Chondrocyte (in vitro differentiated cells): ENCODE data around the gene MON1B. TPM values are rescaled to one million over a fixed set of nuclear protein-coding genes. Genes with fewer than 3 reads are reported as not detected.
"Not testable (repeated sequence)": the region's sequence is repeated elsewhere in the genome, so short reads cannot be mapped to it uniquely, and the experiment has no call there.

Source experiments
- DNase-seq: peaks from one replicate; pipeline ENCODE4 v3.0.0; 2021; ENCODE audit warnings: mixed read lengths, low spot score
- H3K27ac Mint-ChIP-seq: one replicate; pipeline ENCODE4 v1.8.0; 2021; ENCODE audit warnings: mild to moderate bottlenecking, moderate library complexity, mixed read lengths; ENCODE audit not compliant: unreplicated experiment
- H3K27me3 Mint-ChIP-seq: 2 replicates; pipeline ENCODE4 v1.8.0; 2021; ENCODE audit warnings: low read depth, mixed read lengths
- H3K36me3 Mint-ChIP-seq: 2 replicates; pipeline ENCODE4 v1.8.0; 2021; ENCODE audit warnings: low read depth, mixed read lengths
- H3K4me1 Mint-ChIP-seq: 2 replicates; pipeline ENCODE4 v1.8.0; 2021; ENCODE audit warnings: low read depth, mild to moderate bottlenecking, mixed read lengths
- H3K4me3 Mint-ChIP-seq: one replicate; pipeline ENCODE4 v1.8.0; 2021; ENCODE audit warnings: mild to moderate bottlenecking, moderate library complexity, mixed read lengths; ENCODE audit not compliant: unreplicated experiment
- H3K9me3 Mint-ChIP-seq: 2 replicates; pipeline ENCODE4 v1.8.0; 2021; ENCODE audit warnings: low read depth, mixed read lengths
- CTCF ChIP-seq: fragments of 200-600 bp; sonication (generic); IDR thresholded peaks from 2 replicates; pipeline ENCODE4 v1.5.0; 2021; ENCODE audit warnings: antibody characterized with exemption, mild to moderate bottlenecking, moderate library complexity
- total RNA-seq: library from RNA; stranded (reverse); gene quantifications from 3 replicates; pipeline ENCODE4 v1.2.1, GENCODE V29; 2021

Gene MON1B
- total RNA-seq, 1 donor from 2014 or later: 26.9 TPM

GRCh38 chr16:77171745-77172635 is 19.0 kb upstream of the MON1B start:
- Mint-ChIP-seq H3K4me1 (no peaks in the 10 kb centered on the region), H3K27me3 (peaks cover 55% of the 10 kb centered on the region), H3K27ac (no peak overlapping the region), H3K9me3 (no peaks in the 10 kb centered on the region), H3K36me3 (no peaks in the 10 kb centered on the region), H3K4me3 (no peak overlapping the region)
- TF ChIP-seq CTCF: peak; percentile 91
- DNase-seq: no peak

- no peaks in the 10 kb centered on the region for H3K4me1 Mint-ChIP-seq
- no peak overlapping the region for H3K27ac Mint-ChIP-seq
- TF ChIP-seq CTCF: no peak
- H3K36me3 Mint-ChIP-seq: no peaks in the 10 kb centered on the region
- H3K27me3 Mint-ChIP-seq: peaks cover 52% of the 10 kb centered on the region
- no peak for DNase-seq
- no peaks in the 10 kb centered on the region for H3K9me3 Mint-ChIP-seq
- no peak overlapping the region for H3K4me3 Mint-ChIP-seq
Measured at GRCh38 chr16:77172951-77173350, 18.0 kb upstream of the MON1B start.

DNA sequence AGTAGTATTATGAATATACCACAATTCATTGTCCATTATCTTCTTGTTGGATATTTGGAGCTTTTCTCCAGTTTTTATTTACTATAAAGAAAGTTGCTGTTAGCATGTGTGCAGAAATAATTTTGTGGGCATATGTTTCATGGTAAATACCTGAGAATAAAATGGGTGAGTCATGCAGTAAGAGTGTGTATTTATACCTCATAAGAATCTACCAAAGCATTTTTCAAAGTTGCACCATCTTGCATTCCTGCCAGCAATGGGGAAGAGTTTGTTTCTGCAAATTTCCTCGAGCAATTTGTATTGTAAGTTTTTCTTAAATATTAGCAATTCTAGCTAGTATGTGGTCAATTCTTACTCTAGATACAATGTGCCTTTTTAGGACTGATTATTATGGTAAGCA is 7.9 kb upstream of the MON1B start:
- no peak for DNase-seq
- H3K27ac Mint-ChIP-seq: no peak overlapping the region

DNA sequence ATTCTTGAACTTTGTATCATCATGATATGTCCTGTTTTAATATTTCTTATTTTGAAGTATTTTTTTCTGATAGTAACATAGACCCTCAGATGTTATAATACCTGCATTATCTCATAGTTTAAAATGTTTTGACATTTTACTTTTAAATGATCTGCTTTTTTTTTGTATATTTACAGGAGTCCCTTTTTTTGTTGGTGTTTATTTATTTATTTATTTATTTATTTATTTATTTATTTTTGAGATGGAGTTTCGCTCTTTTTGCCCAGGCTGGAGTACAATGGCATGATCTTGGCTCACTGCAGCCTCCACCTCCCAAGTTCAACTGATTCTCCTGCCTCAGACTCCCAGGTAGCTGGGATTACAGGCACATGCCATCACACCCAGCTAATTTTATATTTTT is 4.7 kb upstream of the MON1B start:
- H3K9me3 Mint-ChIP-seq, H3K36me3 Mint-ChIP-seq, H3K4me1 Mint-ChIP-seq: not testable (repeated sequence)

More for the DNA sequence above, 7.9 kb upstream of the MON1B start:
- H3K4me1 Mint-ChIP-seq: no peaks in the 10 kb centered on the region
- H3K36me3 Mint-ChIP-seq: no peaks in the 10 kb centered on the region
- H3K27me3 Mint-ChIP-seq: peaks cover 23% of the 10 kb centered on the region
- H3K9me3 Mint-ChIP-seq: no peaks in the 10 kb centered on the region
- H3K4me3 Mint-ChIP-seq: no peak overlapping the region
- TF ChIP-seq CTCF: no peak

DNA sequence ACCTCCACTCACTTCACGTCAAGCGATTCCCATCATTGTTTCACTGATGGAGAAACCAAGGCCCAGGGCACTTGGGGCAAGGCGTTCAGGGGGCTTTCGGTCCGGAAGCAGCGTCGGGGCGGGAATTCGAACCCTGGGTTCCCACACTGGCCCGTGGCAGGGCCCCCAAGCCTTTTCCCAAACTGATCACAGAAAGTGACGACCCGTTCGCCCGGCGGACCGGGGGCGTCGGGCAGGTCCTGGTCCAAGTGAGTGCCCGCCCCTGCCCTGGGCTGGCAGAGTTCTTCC is 856 bp upstream of the MON1B start:
- H3K9me3 Mint-ChIP-seq: no peaks in the 10 kb centered on the region
- peaks cover 5% of the 10 kb centered on the region for H3K27me3 Mint-ChIP-seq
- H3K27ac Mint-ChIP-seq: peak overlapping the region; percentile 93
- DNase-seq: no peak
- H3K36me3 Mint-ChIP-seq: peaks cover 4% of the 10 kb centered on the region
- H3K4me3 Mint-ChIP-seq: peak overlapping the region; percentile 92
- peaks cover 23% of the 10 kb centered on the region for H3K4me1 Mint-ChIP-seq
- TF ChIP-seq CTCF: no peak

More for the DNA sequence above, 4.7 kb upstream of the MON1B start:
- H3K27ac Mint-ChIP-seq, H3K4me3 Mint-ChIP-seq, DNase-seq, H3K27me3 Mint-ChIP-seq: not testable (repeated sequence)
